Endothelial cell of umbilical vein (primary cell): ENCODE results near the gene PIEZO2. TPM values are rescaled to one million over a fixed set of nuclear protein-coding genes. Genes with fewer than 3 reads are reported as not detected.

ENCODE experiments used
- BruUV-seq: library from RNA; stranded (reverse); fragments of 400-500 nt; replicated peaks from 2 replicates; lab custom pipeline; 2021; lab: Mats Ljungman, UMichigan
- CTCF ChIA-PET: fragments of 300-600, 350-600 bp; sonication (Branson Sonifier 250); formaldehyde crosslinking; loops from one replicate; lab custom pipeline; 2021; ENCODE audit warnings: antibody characterized with exemption, inconsistent platforms; lab: Charles Lee
- POLR2A ChIA-PET: fragments of 300-600, 350-600 bp; sonication (Branson Sonifier 250); formaldehyde crosslinking; loops from one replicate; lab custom pipeline; 2021; ENCODE audit warnings: antibody characterized with exemption, inconsistent platforms; lab: Charles Lee
- DNase-seq: peaks from one replicate; pipeline ENCODE4 v3.0.0-alpha.2; 2011; ENCODE audit warnings: low read depth, low spot score
- FAIRE-seq: peaks from 2 replicates; lab custom pipeline; 2011; peaks lifted over from hg19 to GRCh38; lab: Jason Lieb, UNC
- H2AFZ ChIP-seq: 2 replicates; pipeline ENCODE4 v1.6.0; 2012; ENCODE audit warnings: low read depth, low read length, control low read depth, inconsistent platforms
- H3K27ac ChIP-seq: 2 replicates; pipeline ENCODE4 v1.5.1; 2011; ENCODE audit warnings: low read depth, mild to moderate bottlenecking, control low read depth, low read length, moderate library complexity; ENCODE audit not compliant: insufficient read depth
- H3K27me3 ChIP-seq, 2 experiments: 2 replicates each; pipeline versions ENCODE4 v1.6.0 to v1.6.1; 2011; ENCODE audit warnings: low read length in 2 of 2, mixed read lengths in 1 of 2; ENCODE audit not compliant: control insufficient read depth in 2 of 2, insufficient read depth in 2 of 2
- H3K36me3 ChIP-seq, 2 experiments: 2 replicates in 1 of 2; 3 replicates in 1 of 2; pipeline ENCODE4 v1.5.1; 2011; ENCODE audit warnings: low read length in 2 of 2, mild to moderate bottlenecking in 1 of 2, moderate library complexity in 1 of 2; ENCODE audit not compliant: control insufficient read depth in 2 of 2, insufficient read depth in 2 of 2; ENCODE audit errors: extremely low read depth in 1 of 2
- H3K4me1 ChIP-seq: 3 replicates; pipeline ENCODE4 v1.5.1; 2011; ENCODE audit warnings: mild to moderate bottlenecking, low read length; ENCODE audit not compliant: control insufficient read depth, insufficient read depth; ENCODE audit errors: extremely low read depth
- H3K4me2 ChIP-seq: 2 replicates; pipeline ENCODE4 v1.6.1; 2011; ENCODE audit warnings: low read length, control low read depth, mixed read lengths; ENCODE audit not compliant: insufficient read depth
- H3K4me3 ChIP-seq, 3 experiments: fragments of 200-600 bp in 1 of 3; sonication (generic), shearing (Covaris generic) in 1 of 3; replicated peaks in 1 of 3; 2 replicates each; pipeline ENCODE4 v1.5.1; 2011 to 2016; ENCODE audit warnings: control low read depth in 3 of 3, low read length in 3 of 3, mild to moderate bottlenecking in 2 of 3, inconsistent platforms in 1 of 3, low read depth in 1 of 3, moderate library complexity in 1 of 3; ENCODE audit not compliant: insufficient read depth in 1 of 3
- H3K79me2 ChIP-seq: 2 replicates; pipeline ENCODE4 v1.6.0; 2012; ENCODE audit warnings: low read length, inconsistent platforms; ENCODE audit not compliant: control insufficient read depth, insufficient read depth
- H3K9ac ChIP-seq: replicated peaks from 2 replicates; pipeline ENCODE3; 2011; ENCODE audit warnings: low read length, control low read depth; ENCODE audit not compliant: insufficient read depth; ENCODE audit errors: extremely low read depth
- H3K9me1 ChIP-seq: replicated peaks from 3 replicates; pipeline ENCODE4 v1.6.0; 2011; ENCODE audit warnings: mild to moderate bottlenecking, low read length; ENCODE audit not compliant: control insufficient read depth, insufficient read depth; ENCODE audit errors: extremely low read depth
- H3K9me3 ChIP-seq: replicated peaks from 2 replicates; pipeline ENCODE4 v1.5.1; 2012; ENCODE audit warnings: low read length, inconsistent platforms; ENCODE audit not compliant: control insufficient read depth, insufficient read depth
- H4K20me1 ChIP-seq: replicated peaks from 2 replicates; pipeline ENCODE3; 2011; ENCODE audit warnings: mild to moderate bottlenecking, low read length; ENCODE audit not compliant: control insufficient read depth, insufficient read depth; ENCODE audit errors: extremely low read depth
- CTCF ChIP-seq, 2 donors: IDR thresholded peaks; 1 replicate in 1 of 2; 2 replicates in 1 of 2; pipeline ENCODE4 v1.5.1; 2011; ENCODE audit warnings: low read length in 2 of 2, mild to moderate bottlenecking in 2 of 2, moderate library complexity in 2 of 2, control low read depth in 1 of 2, inconsistent platforms in 1 of 2, low read depth in 1 of 2; ENCODE audit not compliant: insufficient read depth in 1 of 2; ENCODE audit errors: extremely low read depth in 1 of 2
- EZH2 ChIP-seq: IDR thresholded peaks from 2 replicates; pipeline ENCODE4 v1.6.1; 2012; ENCODE audit warnings: borderline replicate concordance, low read depth, mild to moderate bottlenecking, moderate library complexity, low read length, inconsistent platforms; ENCODE audit not compliant: severe bottlenecking
- JUN ChIP-seq: IDR thresholded peaks from 2 replicates; pipeline ENCODE4 v1.6.1; 2011; ENCODE audit warnings: borderline replicate concordance, low read depth; ENCODE audit not compliant: insufficient read length, insufficient read depth
- MYC ChIP-seq: IDR thresholded peaks from one replicate; pipeline ENCODE4 v1.6.1; 2011; ENCODE audit warnings: mild to moderate bottlenecking, low read depth, low read length
- POLR2A ChIP-seq: IDR thresholded peaks from 2 replicates; pipeline ENCODE4 v1.6.1; 2012; ENCODE audit warnings: low read depth, mild to moderate bottlenecking, control low read depth, low read length
- POLR2AphosphoS5 ChIP-seq: IDR thresholded peaks from 2 replicates; pipeline ENCODE4 v1.6.1; 2012; ENCODE audit warnings: low read depth, mild to moderate bottlenecking, control low read depth, low read length, moderate library complexity; ENCODE audit not compliant: insufficient read depth
- dilution Hi-C: fragments of 300-500 bp; cut with MboI; formaldehyde crosslinking; loops from one replicate; pipeline ENCODE4 v1.15.0; 2019; ENCODE audit warnings: low sequenced_read_pairs; ENCODE audit not compliant: extremely low pct_ligation_motif_present
- intact Hi-C: fragments of 100-400 bp; cut with micrococcal nuclease; formaldehyde crosslinking; loops from one replicate; pipeline ENCODE4 v1.10.0; 2022
- polyA plus RNA-seq, 4 experiments: library from polyadenylated mRNA; depleted of rRNA in 3 of 4; stranded (reverse) in 3 of 4; unstranded in 1 of 4; fragments of >200 nt; gene quantifications; 2 replicates each; pipeline versions ENCODE4 v1.2.1 to v1.2.3, GENCODE V29; 2011 to 2012; ENCODE audit warnings: missing spikeins in 1 of 4
- total RNA-seq: library from RNA; stranded (reverse); gene quantifications from 2 replicates; pipeline ENCODE4 v1.2.3, GENCODE V29; 2021

PIEZO2 gene
- total and polyA plus RNA-seq, 2 donors (not counting 3 experiments of a cell fraction or from before 2014, with no cell fraction given): 1.7 to 11.2 TPM

- H3K9me1 ChIP-seq: no peaks in the 10 kb centered on the region
- H3K9me3 ChIP-seq: no peaks in the 10 kb centered on the region
- no peak overlapping the region for H3K27ac ChIP-seq
- no peak overlapping the region for H2AFZ ChIP-seq
- no peaks in the 10 kb centered on the region for H4K20me1 ChIP-seq
- no peak overlapping the region for H3K4me3 ChIP-seq
- DNase-seq (no peak), FAIRE-seq (no peak)
- no peaks in the 10 kb centered on the region for H3K36me3 ChIP-seq
- H3K9ac ChIP-seq: no peak overlapping the region
- CTCF ChIA-PET: no interaction called here
- TF ChIP-seq CTCF (IDR thresholded peaks at IDR 0.05; ENCODE audit: extremely low read depth in 1 of 2, insufficient read depth in 1 of 2, low read depth in 1 of 2, low read length in 2 of 2) (no peak), POLR2AphosphoS5 (no peak), JUN (no peak), MYC (no peak), EZH2 (no peak), POLR2A (no peak)
- H3K27me3 ChIP-seq: no peaks in the 10 kb centered on the region
- POLR2A ChIA-PET: no interaction called here
- no TSS peak for BruUV-seq
- no peak overlapping the region for H3K4me2 ChIP-seq
- dilution Hi-C loops: no loop called here
- no peaks in the 10 kb centered on the region for H3K79me2 ChIP-seq
- intact Hi-C loops: loop anchor here (5.0 kb wide), 1 partner anchor 50 kb away; no protein-coding TSS in a partner anchor
- peaks cover 29% of the 10 kb centered on the region for H3K4me1 ChIP-seq
These were observed 172.3 kb downstream of the PIEZO2 start for GRCh38 chr18:10977042-10977441.
